NAMALWA (cell line): ENCODE results near the gene JAZF1.

Experiments
- DNase-seq: peaks from one replicate; pipeline ENCODE4 v3.0.0-alpha.2; 2015; ENCODE audit warnings: low spot score

JAZF1 gene

GRCh38 chr7:27967639-27968038, 213.0 kb downstream of the JAZF1 start:
- no peak for DNase-seq

GRCh38 chr7:27966219-27966780, 214.3 kb downstream of the JAZF1 start:
- no peak for DNase-seq

GRCh38 chr7:27965650-27966049, 214.9 kb downstream of the JAZF1 start:
- no peak for DNase-seq

GRCh38 chr7:27964820-27965219, 215.8 kb downstream of the JAZF1 start:
- no peak for DNase-seq

- DNase-seq = no peak
These were observed 217.5 kb downstream of the JAZF1 start for GRCh38 chr7:27963056-27963455.

- no peak for DNase-seq
These were observed 218.3 kb downstream of the JAZF1 start for GRCh38 chr7:27962273-27962672.

GRCh38 chr7:27961255-27961654, 219.3 kb downstream of the JAZF1 start:
- no peak for DNase-seq

- no peak for DNase-seq
These were observed 220.2 kb downstream of the JAZF1 start for GRCh38 chr7:27960415-27960814.

GRCh38 chr7:27958933-27959548, 221.6 kb downstream of the JAZF1 start:
- DNase-seq = no peak

- no peak for DNase-seq
These were observed 225.0 kb downstream of the JAZF1 start for GRCh38 chr7:27955596-27955995.

GRCh38 chr7:27955011-27955410, 225.6 kb downstream of the JAZF1 start:
- DNase-seq = no peak

GRCh38 chr7:27953777-27954176, 226.8 kb downstream of the JAZF1 start:
- DNase-seq = no peak

GRCh38 chr7:27953361-27953760, 227.2 kb downstream of the JAZF1 start:
- DNase-seq = no peak

- no peak for DNase-seq
These were observed 227.9 kb downstream of the JAZF1 start for GRCh38 chr7:27952456-27953285.

- DNase-seq = no peak
These were observed 230.5 kb downstream of the JAZF1 start for GRCh38 chr7:27950123-27950522.

GRCh38 chr7:27948861-27949260, 231.7 kb downstream of the JAZF1 start:
- no peak for DNase-seq

GRCh38 chr7:27947586-27948278, 232.9 kb downstream of the JAZF1 start:
- no peak for DNase-seq

- no peak for DNase-seq
These were observed 234.2 kb downstream of the JAZF1 start for GRCh38 chr7:27946351-27946750.

GRCh38 chr7:27945058-27945795, 235.4 kb downstream of the JAZF1 start:
- DNase-seq = no peak

- no peak for DNase-seq
These were observed 236.0 kb downstream of the JAZF1 start for GRCh38 chr7:27944643-27945042.

- no peak for DNase-seq
These were observed 237.4 kb downstream of the JAZF1 start for GRCh38 chr7:27943241-27943640.

GRCh38 chr7:27942711-27943110, 237.9 kb downstream of the JAZF1 start:
- no peak for DNase-seq
